Fibroblast of the aortic adventitia (primary cell): ENCODE data around the gene LRFN2. TPM values are rescaled to one million over a fixed set of nuclear protein-coding genes. Genes with fewer than 3 reads are reported as not detected.

Experiments used
- DNase-seq: peaks from one replicate; pipeline ENCODE4 v3.0.0-alpha.2; 2010; ENCODE audit warnings: low read depth
- H3K4me3 ChIP-seq: 2 replicates; pipeline ENCODE4 v1.5.1; 2011; ENCODE audit warnings: low read depth, mild to moderate bottlenecking, control low read depth, low read length, moderate library complexity
- CTCF ChIP-seq: IDR thresholded peaks from 2 replicates; pipeline ENCODE4 v1.5.1; 2011; ENCODE audit warnings: mild to moderate bottlenecking, low read length, control low read depth, inconsistent platforms; ENCODE audit not compliant: insufficient read depth
- total RNA-seq: library from RNA; depleted of rRNA; stranded (reverse); fragments of >200 nt; gene quantifications from 2 replicates; pipeline ENCODE4 v1.2.3, GENCODE V29; 2012; ENCODE audit warnings: low replicate concordance

Gene LRFN2
- total RNA-seq, 1 donor: not detected

- TF ChIP-seq CTCF: no peak
- DNase-seq: no peak
- no peak overlapping the region for H3K4me3 ChIP-seq
These were observed 34.2 kb downstream of the LRFN2 start for GRCh38 chr6:40552941-40553340.

- TF ChIP-seq CTCF: no peak
- no peak overlapping the region for H3K4me3 ChIP-seq
- no peak for DNase-seq
These were observed 35.1 kb downstream of the LRFN2 start for GRCh38 chr6:40551966-40552505.

GRCh38 chr6:40550202-40551101 lies 36.7 kb downstream of the LRFN2 start:
- no peak overlapping the region for H3K4me3 ChIP-seq
- peak; percentile 65 for TF ChIP-seq CTCF
- peak; percentile 61 for DNase-seq

DNA sequence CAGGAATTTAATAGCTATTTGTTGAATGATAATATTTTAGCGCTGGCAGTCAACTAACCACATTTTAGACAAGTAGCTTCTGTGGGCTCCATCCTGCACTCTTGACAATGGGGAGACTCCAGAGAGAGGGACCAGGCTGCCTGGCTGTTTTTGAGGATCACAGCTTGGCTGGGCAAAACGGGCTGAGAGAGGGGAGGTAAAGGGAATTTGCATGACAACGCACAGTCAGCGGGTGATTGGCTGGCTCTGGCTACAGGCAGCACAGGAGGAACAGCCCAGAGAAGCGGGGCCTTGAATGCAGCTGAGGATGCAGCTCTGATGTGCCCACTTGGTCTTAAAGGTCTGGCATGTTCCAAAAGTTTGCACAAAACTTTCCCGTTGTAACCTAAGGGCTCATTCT lies 41.2 kb downstream of the LRFN2 start:
- no peak for DNase-seq
- H3K4me3 ChIP-seq: no peak overlapping the region
- no peak for TF ChIP-seq CTCF

GRCh38 chr6:40543776-40544175 lies 43.4 kb downstream of the LRFN2 start:
- DNase-seq: no peak
- H3K4me3 ChIP-seq: no peak overlapping the region
- no peak for TF ChIP-seq CTCF

- DNase-seq: no peak
- TF ChIP-seq CTCF: no peak
- no peak overlapping the region for H3K4me3 ChIP-seq
These were observed 44.0 kb downstream of the LRFN2 start for GRCh38 chr6:40543146-40543545.
